Activated naive CD4-positive, alpha-beta T cell treated with anti-CD3 and anti-CD28 coated beads for 36 hours (primary cell): ENCODE measurements around the gene POU4F1. TPM values are rescaled to one million over a fixed set of nuclear protein-coding genes. Genes with fewer than 3 reads are reported as not detected.

Experiments
- CTCF ChIA-PET: fragments of 350-600 bp; sonication (Branson Sonifier 250); formaldehyde crosslinking; loops from one replicate; lab custom pipeline; 2021; ENCODE audit warnings: antibody characterized with exemption; lab: Charles Lee
- DNase-seq: peaks from one replicate; pipeline ENCODE4 v3.0.0-alpha.2; 2020
- H3K27ac Mint-ChIP-seq: one replicate; pipeline ENCODE4 v1.8.0; 2021; ENCODE audit warnings: mild to moderate bottlenecking, mixed read lengths
- H3K27me3 Mint-ChIP-seq: one replicate; pipeline ENCODE4 v1.8.0; 2021; ENCODE audit warnings: low read depth, mixed read lengths
- H3K36me3 Mint-ChIP-seq: one replicate; pipeline ENCODE4 v1.8.0; 2021; ENCODE audit warnings: low read depth, mixed read lengths
- H3K4me1 Mint-ChIP-seq: one replicate; pipeline ENCODE4 v1.8.0; 2021; ENCODE audit warnings: low read depth, mixed read lengths
- H3K4me3 Mint-ChIP-seq: one replicate; pipeline ENCODE4 v1.8.0; 2021; ENCODE audit warnings: mild to moderate bottlenecking, moderate library complexity, mixed read lengths
- H3K9me3 Mint-ChIP-seq: one replicate; pipeline ENCODE4 v1.8.0; 2021; ENCODE audit warnings: mixed read lengths
- intact Hi-C: fragments of 100-400 bp; cut with micrococcal nuclease; formaldehyde crosslinking; loops from one replicate; pipeline ENCODE4 v1.15.1; 2023
- total RNA-seq, 2 experiments: library from RNA; stranded (reverse); gene quantifications; one replicate each; pipeline ENCODE4 v1.2.3, GENCODE V29; 2021

The POU4F1 gene
- total RNA-seq, 2 experiments from 2014 or later, result 0.07 TPM; not detected in 1

GRCh38 chr13:78623132-78623531 lies 19.8 kb upstream of the POU4F1 start:
- no peaks in the 10 kb centered on the region for H3K9me3 Mint-ChIP-seq
- no peak for DNase-seq
- H3K27me3 Mint-ChIP-seq, result no peaks in the 10 kb centered on the region
- CTCF ChIA-PET, result interaction anchor here (1.5 kb wide), 1 partner anchor 10 kb away, joined by 4 read pairs; no protein-coding TSS in a partner anchor
- H3K4me1 Mint-ChIP-seq, result no peaks in the 10 kb centered on the region
- H3K4me3 Mint-ChIP-seq, result no peak overlapping the region
- H3K27ac Mint-ChIP-seq, result no peak overlapping the region
- intact Hi-C loops, result no loop called here
- peaks cover 42% of the 10 kb centered on the region for H3K36me3 Mint-ChIP-seq

- CTCF ChIA-PET, result no interaction called here
These were observed 17.7 kb upstream of the POU4F1 start for GRCh38 chr13:78620936-78621470.

GRCh38 chr13:78618411-78618810 lies 15.1 kb upstream of the POU4F1 start:
- CTCF ChIA-PET, result no interaction called here
- intact Hi-C loops, result no loop called here
- no peaks in the 10 kb centered on the region for H3K27me3 Mint-ChIP-seq
- no peaks in the 10 kb centered on the region for H3K9me3 Mint-ChIP-seq
- peaks cover 52% of the 10 kb centered on the region for H3K36me3 Mint-ChIP-seq
- no peak for DNase-seq
- H3K4me1 Mint-ChIP-seq, result peaks cover 4% of the 10 kb centered on the region
- H3K4me3 Mint-ChIP-seq, result no peak overlapping the region
- no peak overlapping the region for H3K27ac Mint-ChIP-seq

More at GRCh38 chr13:78620936-78621470, 17.7 kb upstream of the POU4F1 start:
- Mint-ChIP-seq H3K9me3 (no peaks in the 10 kb centered on the region), H3K27me3 (no peaks in the 10 kb centered on the region), H3K36me3 (peaks cover 47% of the 10 kb centered on the region), H3K4me3 (no peak overlapping the region), H3K27ac (no peak overlapping the region), H3K4me1 (no peaks in the 10 kb centered on the region)
- intact Hi-C loops, result no loop called here
- no peak for DNase-seq

- Mint-ChIP-seq H3K4me1 (peaks cover 24% of the 10 kb centered on the region), H3K36me3 (peaks cover 17% of the 10 kb centered on the region), H3K27me3 (peaks cover 48% of the 10 kb centered on the region), H3K4me3 (no peak overlapping the region), H3K27ac (no peak overlapping the region), H3K9me3 (no peaks in the 10 kb centered on the region)
- intact Hi-C loops, result no loop called here
- CTCF ChIA-PET, result no interaction called here
- no peak for DNase-seq
These were observed 7.7 kb upstream of the POU4F1 start for GRCh38 chr13:78611040-78611439.

GRCh38 chr13:78610381-78610883 lies 7.1 kb upstream of the POU4F1 start:
- intact Hi-C loops, result no loop called here

GRCh38 chr13:78609464-78610205 lies 6.3 kb upstream of the POU4F1 start:
- peaks cover 59% of the 10 kb centered on the region for H3K27me3 Mint-ChIP-seq
- H3K27ac Mint-ChIP-seq, result no peak overlapping the region
- intact Hi-C loops, result loop anchor here (10.0 kb wide), 2 partner anchors 1585 to 1735 kb away; partner anchors contain the start of genes FBXL3 and SPRY2
- peaks cover 3% of the 10 kb centered on the region for H3K36me3 Mint-ChIP-seq
- peaks cover 23% of the 10 kb centered on the region for H3K4me1 Mint-ChIP-seq
- no peak for DNase-seq
- CTCF ChIA-PET, result no interaction called here
- H3K9me3 Mint-ChIP-seq, result no peaks in the 10 kb centered on the region
- H3K4me3 Mint-ChIP-seq, result peak overlapping the region; percentile 54

More at GRCh38 chr13:78610381-78610883, 7.1 kb upstream of the POU4F1 start:
- DNase-seq, result no peak
- peaks cover 21% of the 10 kb centered on the region for H3K4me1 Mint-ChIP-seq
- peaks cover 53% of the 10 kb centered on the region for H3K27me3 Mint-ChIP-seq
- CTCF ChIA-PET, result no interaction called here
- no peak overlapping the region for H3K4me3 Mint-ChIP-seq
- no peak overlapping the region for H3K27ac Mint-ChIP-seq
- peaks cover 11% of the 10 kb centered on the region for H3K36me3 Mint-ChIP-seq
- H3K9me3 Mint-ChIP-seq, result no peaks in the 10 kb centered on the region

- DNase-seq, result no peak
These were observed 5.5 kb upstream of the POU4F1 start for GRCh38 chr13:78608688-78609463.

GRCh38 chr13:78608252-78608687 lies 4.9 kb upstream of the POU4F1 start:
- no peak for DNase-seq
- peak overlapping the region; percentile 54 for H3K4me3 Mint-ChIP-seq
- H3K27ac Mint-ChIP-seq, result no peak overlapping the region
- intact Hi-C loops, result loop anchor here (1.0 to 10.0 kb wide), 3 partner anchors 13 to 1737 kb away; partner anchors contain the start of genes FBXL3 and SPRY2
- no peaks in the 10 kb centered on the region for H3K36me3 Mint-ChIP-seq
- H3K4me1 Mint-ChIP-seq, result peaks cover 27% of the 10 kb centered on the region
- peaks cover 72% of the 10 kb centered on the region for H3K27me3 Mint-ChIP-seq
- H3K9me3 Mint-ChIP-seq, result no peaks in the 10 kb centered on the region
- CTCF ChIA-PET, result no interaction called here

More at GRCh38 chr13:78608688-78609463, 5.5 kb upstream of the POU4F1 start:
- CTCF ChIA-PET, result no interaction called here
- peak overlapping the region; percentile 54 for H3K4me3 Mint-ChIP-seq
- peaks cover 27% of the 10 kb centered on the region for H3K4me1 Mint-ChIP-seq
- no peaks in the 10 kb centered on the region for H3K36me3 Mint-ChIP-seq
- intact Hi-C loops, result loop anchor here (1.0 to 10.0 kb wide), 3 partner anchors 14 to 1736 kb away; partner anchors contain the start of genes FBXL3 and SPRY2
- H3K27ac Mint-ChIP-seq, result no peak overlapping the region
- H3K27me3 Mint-ChIP-seq, result peaks cover 66% of the 10 kb centered on the region
- no peaks in the 10 kb centered on the region for H3K9me3 Mint-ChIP-seq

GRCh38 chr13:78607409-78608251 lies 4.3 kb upstream of the POU4F1 start:
- peaks cover 74% of the 10 kb centered on the region for H3K27me3 Mint-ChIP-seq
- H3K4me3 Mint-ChIP-seq, result no peak overlapping the region
- H3K36me3 Mint-ChIP-seq, result no peaks in the 10 kb centered on the region
- H3K27ac Mint-ChIP-seq, result no peak overlapping the region
- no peak for DNase-seq
- H3K4me1 Mint-ChIP-seq, result peaks cover 30% of the 10 kb centered on the region
- intact Hi-C loops, result loop anchor here (1.0 to 10.0 kb wide), 3 partner anchors 12 to 1737 kb away; partner anchors contain the start of genes FBXL3 and SPRY2
- CTCF ChIA-PET, result no interaction called here
- no peaks in the 10 kb centered on the region for H3K9me3 Mint-ChIP-seq

GRCh38 chr13:78606471-78607408 lies 3.4 kb upstream of the POU4F1 start:
- CTCF ChIA-PET, result no interaction called here
- Mint-ChIP-seq H3K27ac (no peak overlapping the region), H3K27me3 (peaks cover 79% of the 10 kb centered on the region), H3K4me3 (no peak overlapping the region), H3K9me3 (no peaks in the 10 kb centered on the region), H3K36me3 (no peaks in the 10 kb centered on the region), H3K4me1 (peaks cover 35% of the 10 kb centered on the region)
- no peak for DNase-seq
- intact Hi-C loops, result loop anchor here (10.0 kb wide), 2 partner anchors 1582 to 1738 kb away; partner anchors contain the start of genes FBXL3 and SPRY2
